ENCODE results near the gene PLXNA4. TPM values are rescaled to one million over a fixed set of nuclear protein-coding genes. Genes with fewer than 3 reads are reported as not detected.

Gene PLXNA4
- total RNA-seq, 1 experiment from 2014 or later: not detected

DNA sequence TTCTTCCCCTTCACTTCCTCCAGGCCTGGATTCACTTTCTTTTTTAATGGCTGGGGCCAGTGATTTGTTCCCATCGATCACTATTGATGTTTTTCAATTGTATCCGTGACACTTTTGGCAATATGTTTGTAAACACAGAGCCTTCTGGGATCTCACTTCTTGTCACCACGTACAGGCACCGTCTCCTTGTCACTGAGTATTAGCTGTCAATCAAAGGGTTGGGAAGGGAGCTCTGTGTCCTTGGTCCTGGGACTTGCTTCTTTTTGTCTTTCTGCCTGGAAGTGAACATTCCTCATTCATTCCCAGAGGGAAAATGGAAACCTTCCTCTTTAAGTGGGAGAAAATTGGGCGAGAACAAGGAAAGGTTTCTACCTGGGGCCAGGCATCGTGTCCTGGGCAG lies 157.4 kb downstream of the PLXNA4 start:
- Histone ChIP-seq H3K27ac (ENCODE audit: low read depth, low read length) (no peak overlapping the region), H3K4me1 (ENCODE audit: control insufficient read depth in 1 of 2, insufficient read depth in 2 of 2, low read length in 2 of 2) (no peaks in the 10 kb centered on the region), H3K9me2 (ENCODE audit: insufficient read depth) (no peaks in the 10 kb centered on the region), H3K4me3 (replicated peaks in 1 of 2; ENCODE audit: low read depth in 1 of 2, low read length in 2 of 2) (no peak overlapping the region), H3K9me3 (ENCODE audit: control insufficient read depth in 1 of 2, insufficient read depth in 1 of 2, low read depth in 1 of 2, low read length in 2 of 2) (no peaks in the 10 kb centered on the region), H2AFZ (ENCODE audit: low read depth, low read length, poor library complexity, severe bottlenecking) (no peak overlapping the region), H3K79me2 (ENCODE audit: insufficient read depth, low read length) (no peaks in the 10 kb centered on the region), H3K36me3 (ENCODE audit: control insufficient read depth in 1 of 2, insufficient read depth in 2 of 2, low read length in 2 of 2) (no peaks in the 10 kb centered on the region), H3K4me2 (ENCODE audit: low read length) (no peak overlapping the region), H4K20me1 (ENCODE audit: insufficient read depth) (no peaks in the 10 kb centered on the region), H3K9ac (ENCODE audit: low read length) (no peak overlapping the region), H3K27me3 (ENCODE audit: insufficient read depth, low read length) (peaks cover 50% of the 10 kb centered on the region)
- DNase-seq (ENCODE audit: low read depth, low spot score) (no peak), ATAC-seq (no peak)
- BruUV-seq (replicated peaks): no TSS peak
- ChIA-PET CTCF (no interaction called here), RAD21 (ENCODE audit: low non-redundant PET in 1 of 2, low total read pairs in 2 of 2, uncharacterized antibody in 2 of 2, unreplicated experiment in 2 of 2) (no interaction called here), POLR2A (no interaction called here)
- intact Hi-C loops (cut with micrococcal nuclease): no loop called here
- TF ChIP-seq, protein P1, sequence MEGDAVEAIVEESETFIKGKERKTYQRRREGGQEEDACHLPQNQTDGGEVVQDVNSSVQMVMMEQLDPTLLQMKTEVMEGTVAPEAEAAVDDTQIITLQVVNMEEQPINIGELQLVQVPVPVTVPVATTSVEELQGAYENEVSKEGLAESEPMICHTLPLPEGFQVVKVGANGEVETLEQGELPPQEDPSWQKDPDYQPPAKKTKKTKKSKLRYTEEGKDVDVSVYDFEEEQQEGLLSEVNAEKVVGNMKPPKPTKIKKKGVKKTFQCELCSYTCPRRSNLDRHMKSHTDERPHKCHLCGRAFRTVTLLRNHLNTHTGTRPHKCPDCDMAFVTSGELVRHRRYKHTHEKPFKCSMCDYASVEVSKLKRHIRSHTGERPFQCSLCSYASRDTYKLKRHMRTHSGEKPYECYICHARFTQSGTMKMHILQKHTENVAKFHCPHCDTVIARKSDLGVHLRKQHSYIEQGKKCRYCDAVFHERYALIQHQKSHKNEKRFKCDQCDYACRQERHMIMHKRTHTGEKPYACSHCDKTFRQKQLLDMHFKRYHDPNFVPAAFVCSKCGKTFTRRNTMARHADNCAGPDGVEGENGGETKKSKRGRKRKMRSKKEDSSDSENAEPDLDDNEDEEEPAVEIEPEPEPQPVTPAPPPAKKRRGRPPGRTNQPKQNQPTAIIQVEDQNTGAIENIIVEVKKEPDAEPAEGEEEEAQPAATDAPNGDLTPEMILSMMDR (IDR thresholded peaks at IDR 0.05 in 2 of 3, conservative IDR thresholded peaks at IDR 0.05 in 1 of 3; ENCODE audit: borderline replicate concordance in 1 of 3, insufficient read depth in 1 of 3, low read depth in 2 of 3, low read length in 2 of 3): no peak
- TF ChIP-seq TCF7L2 (IDR thresholded peaks at IDR 0.05; ENCODE audit: borderline replicate concordance, extremely low read depth, insufficient read depth, insufficient read length) (no peak), EZH2 (IDR thresholded peaks at IDR 0.05) (no peak), SRF (IDR thresholded peaks at IDR 0.05; ENCODE audit: low read depth) (no peak)
- TF ChIP-seq, protein P2, sequence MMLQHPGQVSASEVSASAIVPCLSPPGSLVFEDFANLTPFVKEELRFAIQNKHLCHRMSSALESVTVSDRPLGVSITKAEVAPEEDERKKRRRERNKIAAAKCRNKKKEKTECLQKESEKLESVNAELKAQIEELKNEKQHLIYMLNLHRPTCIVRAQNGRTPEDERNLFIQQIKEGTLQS (IDR thresholded peaks at IDR 0.05): no peak
- TF ChIP-seq, protein P3, sequence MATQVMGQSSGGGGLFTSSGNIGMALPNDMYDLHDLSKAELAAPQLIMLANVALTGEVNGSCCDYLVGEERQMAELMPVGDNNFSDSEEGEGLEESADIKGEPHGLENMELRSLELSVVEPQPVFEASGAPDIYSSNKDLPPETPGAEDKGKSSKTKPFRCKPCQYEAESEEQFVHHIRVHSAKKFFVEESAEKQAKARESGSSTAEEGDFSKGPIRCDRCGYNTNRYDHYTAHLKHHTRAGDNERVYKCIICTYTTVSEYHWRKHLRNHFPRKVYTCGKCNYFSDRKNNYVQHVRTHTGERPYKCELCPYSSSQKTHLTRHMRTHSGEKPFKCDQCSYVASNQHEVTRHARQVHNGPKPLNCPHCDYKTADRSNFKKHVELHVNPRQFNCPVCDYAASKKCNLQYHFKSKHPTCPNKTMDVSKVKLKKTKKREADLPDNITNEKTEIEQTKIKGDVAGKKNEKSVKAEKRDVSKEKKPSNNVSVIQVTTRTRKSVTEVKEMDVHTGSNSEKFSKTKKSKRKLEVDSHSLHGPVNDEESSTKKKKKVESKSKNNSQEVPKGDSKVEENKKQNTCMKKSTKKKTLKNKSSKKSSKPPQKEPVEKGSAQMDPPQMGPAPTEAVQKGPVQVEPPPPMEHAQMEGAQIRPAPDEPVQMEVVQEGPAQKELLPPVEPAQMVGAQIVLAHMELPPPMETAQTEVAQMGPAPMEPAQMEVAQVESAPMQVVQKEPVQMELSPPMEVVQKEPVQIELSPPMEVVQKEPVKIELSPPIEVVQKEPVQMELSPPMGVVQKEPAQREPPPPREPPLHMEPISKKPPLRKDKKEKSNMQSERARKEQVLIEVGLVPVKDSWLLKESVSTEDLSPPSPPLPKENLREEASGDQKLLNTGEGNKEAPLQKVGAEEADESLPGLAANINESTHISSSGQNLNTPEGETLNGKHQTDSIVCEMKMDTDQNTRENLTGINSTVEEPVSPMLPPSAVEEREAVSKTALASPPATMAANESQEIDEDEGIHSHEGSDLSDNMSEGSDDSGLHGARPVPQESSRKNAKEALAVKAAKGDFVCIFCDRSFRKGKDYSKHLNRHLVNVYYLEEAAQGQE (IDR thresholded peaks at IDR 0.05; ENCODE audit: low read depth): no peak
